GM18502 (cell line): Measurements from ENCODE around the gene VPS41.

Source experiments
- ATAC-seq: cut with Tn5 transposase; IDR thresholded peaks from one replicate; pipeline ENCODE4 v1.9.1; 2021; ENCODE audit warnings: mild to moderate bottlenecking; ENCODE audit not compliant: unreplicated experiment, poor library complexity

Gene VPS41

GRCh38 chr7:38907766-38908165 is 1.2 kb downstream of the VPS41 start:
- no peak for ATAC-seq

GRCh38 chr7:38907066-38907465 is 1.9 kb downstream of the VPS41 start:
- ATAC-seq, result no peak

DNA sequence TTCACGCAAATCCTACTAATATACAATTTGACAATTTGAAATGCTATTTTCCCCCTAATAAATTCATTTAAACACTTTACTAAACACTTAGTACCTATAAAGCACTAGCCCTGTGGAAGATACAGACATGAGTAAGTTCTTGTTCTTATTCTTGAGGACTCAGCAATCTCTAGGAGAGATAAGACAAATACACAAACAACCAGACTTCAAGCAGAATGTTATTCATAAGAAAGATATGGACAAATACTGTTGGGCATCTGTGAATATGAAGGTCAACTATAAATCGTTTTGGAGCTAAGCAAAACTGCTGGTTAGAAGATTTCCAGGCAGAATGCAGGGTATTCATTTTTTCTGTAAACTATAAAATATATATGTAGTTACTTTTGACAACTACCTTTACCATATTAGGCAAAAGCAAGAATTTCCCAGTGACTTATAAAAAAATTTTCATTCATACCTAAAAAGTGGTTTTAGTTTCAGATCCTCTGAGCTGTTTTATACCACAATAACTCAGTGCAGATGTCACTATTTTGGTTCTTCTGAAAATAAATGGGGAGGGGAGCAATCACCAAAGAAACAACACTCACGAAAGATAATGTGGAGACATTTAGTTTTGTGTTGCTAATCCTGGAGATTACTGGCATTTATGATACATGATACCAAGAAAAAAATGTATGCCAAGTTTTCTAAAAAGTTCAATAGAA is 3.8 kb downstream of the VPS41 start:
- ATAC-seq, result peak; percentile 62

- ATAC-seq, result no peak
Observed at GRCh38 chr7:38903057-38903456, 5.9 kb downstream of the VPS41 start.

- ATAC-seq, result no peak
Observed at GRCh38 chr7:38902449-38902848, 6.5 kb downstream of the VPS41 start.

DNA sequence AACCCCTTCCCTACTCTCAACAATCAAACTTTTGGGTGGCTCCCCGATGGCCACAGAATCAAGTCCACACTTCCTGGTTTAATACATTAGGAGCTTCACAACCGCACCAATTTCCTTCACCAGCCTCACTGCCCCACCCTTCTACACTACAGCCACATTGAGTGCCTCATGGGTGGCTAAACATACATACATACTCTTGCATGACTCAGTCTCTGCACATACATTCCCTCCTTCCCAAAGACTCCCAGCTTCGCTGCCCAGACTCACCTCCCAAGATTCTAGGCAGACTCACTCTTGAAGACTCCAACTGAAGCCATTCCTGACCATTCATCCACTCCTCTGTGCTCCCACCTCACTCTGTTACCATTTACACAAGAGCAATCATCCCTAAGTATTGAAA is 15.9 kb downstream of the VPS41 start:
- ATAC-seq, result no peak

GRCh38 chr7:38890597-38890996 is 18.4 kb downstream of the VPS41 start:
- ATAC-seq, result no peak

DNA sequence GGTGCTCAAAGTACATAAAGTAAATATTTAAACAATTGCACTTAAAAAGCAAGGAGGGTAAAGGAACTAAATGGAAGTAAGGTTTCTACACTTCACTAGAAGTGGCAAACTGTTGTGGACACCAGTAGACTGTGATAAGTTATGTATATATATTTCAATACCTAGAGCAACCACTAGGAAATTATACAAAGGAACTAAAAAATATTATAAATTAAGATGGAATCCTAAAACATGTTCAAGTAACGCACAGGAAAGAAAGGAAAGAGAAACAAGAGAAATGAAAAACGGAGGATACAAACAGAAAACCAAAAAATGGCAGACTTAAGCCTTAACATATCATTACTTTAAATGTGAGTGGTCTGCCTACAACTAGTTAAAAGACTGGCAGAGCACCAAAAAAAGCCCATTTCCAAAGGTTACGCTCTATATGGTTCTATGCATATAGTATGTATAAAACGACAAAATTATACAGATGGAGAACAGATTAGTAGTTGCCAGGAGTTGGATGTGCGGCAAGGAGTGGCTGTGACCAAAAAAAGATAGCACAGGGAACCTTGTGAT is 19.0 kb downstream of the VPS41 start:
- ATAC-seq, result no peak

DNA sequence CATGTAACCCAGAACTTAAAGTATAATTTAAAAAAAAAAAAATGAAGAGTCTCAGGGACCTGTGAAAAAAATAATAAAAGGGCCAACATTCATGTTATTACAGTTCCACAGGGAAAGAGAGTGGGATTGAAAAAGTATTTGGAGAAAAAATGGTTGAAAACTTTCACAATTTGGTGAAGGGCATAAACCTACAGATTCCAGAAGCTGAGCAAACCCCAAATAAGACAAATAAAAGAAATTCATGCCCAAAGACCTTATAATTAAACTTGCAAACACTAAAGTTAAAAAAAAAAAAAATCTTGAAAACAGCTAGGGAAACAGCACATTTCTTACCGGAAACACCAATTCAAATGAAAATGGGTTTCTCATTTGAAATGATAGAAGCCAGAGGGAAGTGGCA is 19.9 kb downstream of the VPS41 start:
- ATAC-seq, result no peak

DNA sequence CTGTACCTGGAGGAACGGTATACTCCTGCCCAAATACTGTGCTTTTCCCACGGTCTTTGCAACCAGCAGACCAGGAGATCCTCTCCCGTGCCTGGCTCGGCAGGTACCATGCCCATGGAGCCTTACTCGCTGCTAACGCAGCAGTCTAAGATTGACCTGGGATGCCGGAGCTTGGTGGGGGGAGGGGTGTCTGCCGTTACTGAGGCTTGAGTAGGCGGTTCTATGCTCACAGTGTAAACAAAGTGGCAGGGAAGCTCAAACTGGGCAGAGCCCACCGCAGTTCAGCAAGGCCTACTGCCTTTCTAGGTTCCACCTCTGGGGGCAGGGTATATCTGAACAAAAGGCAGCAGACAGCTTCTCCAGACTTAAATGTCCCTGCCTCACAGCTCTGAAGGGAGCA is 22.7 kb downstream of the VPS41 start:
- no peak for ATAC-seq

DNA sequence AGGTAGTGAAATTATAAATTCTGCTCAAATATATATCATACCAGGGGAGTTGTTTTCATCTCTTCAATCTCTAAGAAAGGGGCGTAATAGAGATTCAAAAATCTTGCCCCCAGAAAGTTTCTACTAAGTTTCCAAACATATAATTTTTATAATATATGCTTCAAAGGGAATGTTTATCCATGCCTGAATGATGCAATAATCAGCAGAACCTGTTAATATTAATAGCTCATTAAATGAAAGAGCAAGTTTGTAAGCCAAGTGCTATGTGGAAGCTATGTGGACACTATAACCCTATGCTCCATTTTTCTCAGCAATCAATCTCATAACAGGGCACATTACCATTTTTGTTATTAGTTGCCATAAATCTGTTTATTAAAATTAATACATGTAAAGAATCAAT is 25.3 kb downstream of the VPS41 start:
- ATAC-seq, result no peak

DNA sequence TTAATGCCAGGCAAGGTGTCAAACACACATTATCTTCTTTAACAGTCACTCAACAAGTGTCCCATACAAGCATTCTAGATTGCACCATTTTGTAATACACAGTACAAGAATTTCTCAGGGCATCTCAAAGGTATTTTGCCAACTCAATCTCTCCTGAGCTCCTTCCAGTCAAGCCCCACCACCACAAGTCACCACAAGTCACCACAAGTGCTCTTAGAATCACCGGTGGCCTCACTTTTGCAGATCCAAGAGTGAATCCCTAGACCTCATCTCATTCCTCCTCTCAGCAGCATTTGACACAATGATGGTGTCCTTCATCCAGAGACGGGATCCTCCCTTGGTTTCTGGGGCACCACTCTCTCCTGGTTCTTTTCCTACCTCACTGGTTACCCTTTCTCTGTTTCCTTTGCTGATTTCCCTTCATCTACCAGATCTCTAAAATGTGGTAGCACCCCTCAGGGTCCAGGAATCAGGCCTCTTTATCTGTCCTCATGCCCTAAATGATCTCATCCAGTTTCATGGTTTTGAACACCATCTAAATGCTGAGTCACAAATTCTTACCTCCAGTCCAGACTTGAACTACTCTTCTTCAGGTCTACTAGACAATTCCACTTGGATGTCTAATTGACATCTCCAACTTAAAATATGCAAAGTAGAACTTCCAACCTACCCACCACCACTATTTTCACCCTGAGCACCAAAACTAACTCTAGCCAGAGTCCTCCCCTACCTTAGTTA is 26.9 kb downstream of the VPS41 start:
- ATAC-seq, result no peak

- ATAC-seq, result no peak
Observed at GRCh38 chr7:38881015-38881414, 28.0 kb downstream of the VPS41 start.

- no peak for ATAC-seq
Observed at GRCh38 chr7:38880454-38880853, 28.5 kb downstream of the VPS41 start.

GRCh38 chr7:38880035-38880434 is 29.0 kb downstream of the VPS41 start:
- ATAC-seq, result no peak

- ATAC-seq, result no peak
Observed at GRCh38 chr7:38878694-38879457, 30.1 kb downstream of the VPS41 start.

- ATAC-seq, result no peak
Observed at GRCh38 chr7:38873433-38873832, 35.6 kb downstream of the VPS41 start.

- ATAC-seq, result no peak
Observed at GRCh38 chr7:38872202-38872601, 36.8 kb downstream of the VPS41 start.

DNA sequence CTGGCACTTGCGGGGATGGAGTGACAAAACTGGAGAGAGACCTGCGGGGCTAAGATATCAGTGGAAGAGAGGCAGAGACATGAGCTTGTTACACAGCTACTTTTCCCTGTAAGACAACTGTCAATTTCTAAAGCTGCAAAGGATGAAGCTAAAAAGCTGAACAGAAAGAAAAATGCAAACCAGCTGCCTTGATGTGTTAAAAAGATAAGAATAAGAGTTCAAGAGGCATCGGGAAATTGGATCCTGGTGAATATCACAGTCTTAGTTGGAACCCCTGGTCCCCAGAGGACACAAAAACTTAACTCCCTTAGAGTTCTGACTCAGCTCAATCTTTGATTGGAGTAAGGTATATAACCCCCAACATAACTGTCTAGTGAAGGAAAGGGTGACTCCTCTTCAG is 38.8 kb downstream of the VPS41 start:
- ATAC-seq, result no peak

GRCh38 chr7:38863601-38864291 is 45.2 kb downstream of the VPS41 start:
- no peak for ATAC-seq
